ENCODE measurements around the gene NLRC5.
"Not testable (repeated sequence)": the region's sequence is repeated elsewhere in the genome, so short reads cannot be mapped to it uniquely, and the experiment has no call there.

Gene NLRC5

DNA sequence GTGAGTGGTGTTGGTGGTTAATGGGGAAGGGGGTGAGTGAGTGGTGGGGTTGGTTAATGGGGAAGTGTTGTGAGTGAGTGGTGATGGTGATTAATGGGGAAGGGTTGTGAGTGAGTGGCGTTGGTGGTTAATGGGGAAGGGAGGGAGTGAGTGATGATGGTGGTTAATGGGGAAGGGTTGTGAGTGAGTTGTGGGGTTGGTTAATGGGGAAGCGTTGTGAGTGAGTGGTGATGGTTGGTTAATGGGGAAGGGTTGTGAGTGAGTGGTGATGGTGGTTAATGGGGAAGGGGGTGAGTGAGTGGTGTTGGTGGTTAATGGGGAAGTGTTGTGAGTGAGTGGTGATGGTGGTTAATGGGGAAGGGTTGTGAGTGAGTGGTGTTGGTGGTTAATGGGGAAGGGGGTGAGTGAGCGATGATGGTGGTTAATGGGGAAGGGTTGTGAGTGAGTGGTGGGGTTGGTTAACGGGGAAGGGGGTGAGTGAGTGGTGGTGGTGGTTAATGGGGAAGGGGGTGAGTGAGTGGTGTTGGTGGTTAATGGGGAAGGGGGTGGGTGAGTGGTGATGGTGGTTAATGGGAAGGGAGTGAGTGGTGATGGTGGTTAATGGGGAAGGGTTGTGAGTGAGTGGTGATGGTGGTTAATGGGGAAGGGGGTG, 81.8 kb downstream of the NLRC5 start:
- H3K9ac ChIP-seq (ENCODE audit: low read length); H3K27me3 ChIP-seq (ENCODE audit: control insufficient read depth, insufficient read depth, low read length); H3K4me3 ChIP-seq (ENCODE audit: low read length); H3K36me3 ChIP-seq (ENCODE audit: control insufficient read depth, insufficient read depth, low read length); H3K27ac ChIP-seq (ENCODE audit: low read depth, low read length); H3K4me1 ChIP-seq (ENCODE audit: control insufficient read depth, insufficient read depth, low read length): not testable (repeated sequence)

GRCh38 chr16:57071831-57072582, 82.7 kb downstream of the NLRC5 start:
- no peaks in the 10 kb centered on the region for H3K4me1 ChIP-seq (ENCODE audit: control insufficient read depth, insufficient read depth, low read length)
- H3K36me3 ChIP-seq (ENCODE audit: control insufficient read depth, insufficient read depth, low read length): peaks cover 9% of the 10 kb centered on the region
- H3K9ac ChIP-seq (ENCODE audit: low read length): no peak overlapping the region
- no peak overlapping the region for H3K27ac ChIP-seq (ENCODE audit: low read depth, low read length)
- H3K4me3 ChIP-seq (ENCODE audit: low read length): no peak overlapping the region
- H3K27me3 ChIP-seq (ENCODE audit: control insufficient read depth, insufficient read depth, low read length): no peaks in the 10 kb centered on the region

- H3K27ac ChIP-seq (ENCODE audit: low read depth, low read length): no peak overlapping the region
- no peak overlapping the region for H3K4me3 ChIP-seq (ENCODE audit: low read length)
- no peaks in the 10 kb centered on the region for H3K27me3 ChIP-seq (ENCODE audit: control insufficient read depth, insufficient read depth, low read length)
- no peaks in the 10 kb centered on the region for H3K4me1 ChIP-seq (ENCODE audit: control insufficient read depth, insufficient read depth, low read length)
- no peak overlapping the region for H3K9ac ChIP-seq (ENCODE audit: low read length)
- H3K36me3 ChIP-seq (ENCODE audit: control insufficient read depth, insufficient read depth, low read length): peaks cover 9% of the 10 kb centered on the region
Measured at GRCh38 chr16:57072616-57073275, 83.4 kb downstream of the NLRC5 start.

DNA sequence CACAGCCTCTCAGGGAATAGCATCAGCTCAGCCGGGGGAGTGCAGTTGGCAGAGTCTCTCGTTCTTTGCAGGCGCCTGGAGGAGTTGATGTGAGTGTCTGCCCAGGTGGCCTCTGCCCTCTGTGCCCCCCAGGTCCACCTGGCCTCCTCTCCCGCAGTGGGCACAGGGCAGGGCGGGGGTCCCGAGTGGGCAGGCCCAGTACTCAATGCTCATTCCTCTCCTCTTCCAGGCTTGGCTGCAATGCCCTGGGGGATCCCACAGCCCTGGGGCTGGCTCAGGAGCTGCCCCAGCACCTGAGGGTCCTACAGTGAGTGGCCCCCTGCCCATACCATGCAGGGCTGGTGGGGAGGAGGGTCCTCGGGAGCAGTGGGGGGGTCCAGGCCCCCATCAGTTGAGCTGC, 88.4 kb downstream of the NLRC5 start:
- Histone ChIP-seq H3K27me3 (ENCODE audit: control insufficient read depth, insufficient read depth, low read length) (no peaks in the 10 kb centered on the region), H3K4me3 (ENCODE audit: low read length) (no peak overlapping the region), H3K27ac (ENCODE audit: low read depth, low read length) (no peak overlapping the region), H3K9ac (ENCODE audit: low read length) (no peak overlapping the region), H3K4me1 (ENCODE audit: control insufficient read depth, insufficient read depth, low read length) (no peaks in the 10 kb centered on the region), H3K36me3 (ENCODE audit: control insufficient read depth, insufficient read depth, low read length) (peaks cover 9% of the 10 kb centered on the region)

GRCh38 chr16:57081744-57082143, 92.4 kb downstream of the NLRC5 start:
- Histone ChIP-seq H3K9ac (ENCODE audit: low read length) (no peak overlapping the region), H3K27me3 (ENCODE audit: control insufficient read depth, insufficient read depth, low read length) (no peaks in the 10 kb centered on the region), H3K36me3 (ENCODE audit: control insufficient read depth, insufficient read depth, low read length) (no peaks in the 10 kb centered on the region), H3K4me3 (ENCODE audit: low read length) (no peak overlapping the region), H3K27ac (ENCODE audit: low read depth, low read length) (no peak overlapping the region), H3K4me1 (ENCODE audit: control insufficient read depth, insufficient read depth, low read length) (no peaks in the 10 kb centered on the region)

GRCh38 chr16:57082664-57083063, 93.3 kb downstream of the NLRC5 start:
- H3K4me1 ChIP-seq (ENCODE audit: control insufficient read depth, insufficient read depth, low read length): no peaks in the 10 kb centered on the region
- no peak overlapping the region for H3K27ac ChIP-seq (ENCODE audit: low read depth, low read length)
- no peak overlapping the region for H3K9ac ChIP-seq (ENCODE audit: low read length)
- H3K4me3 ChIP-seq (ENCODE audit: low read length): no peak overlapping the region
- no peaks in the 10 kb centered on the region for H3K27me3 ChIP-seq (ENCODE audit: control insufficient read depth, insufficient read depth, low read length)
- H3K36me3 ChIP-seq (ENCODE audit: control insufficient read depth, insufficient read depth, low read length): no peaks in the 10 kb centered on the region

DNA sequence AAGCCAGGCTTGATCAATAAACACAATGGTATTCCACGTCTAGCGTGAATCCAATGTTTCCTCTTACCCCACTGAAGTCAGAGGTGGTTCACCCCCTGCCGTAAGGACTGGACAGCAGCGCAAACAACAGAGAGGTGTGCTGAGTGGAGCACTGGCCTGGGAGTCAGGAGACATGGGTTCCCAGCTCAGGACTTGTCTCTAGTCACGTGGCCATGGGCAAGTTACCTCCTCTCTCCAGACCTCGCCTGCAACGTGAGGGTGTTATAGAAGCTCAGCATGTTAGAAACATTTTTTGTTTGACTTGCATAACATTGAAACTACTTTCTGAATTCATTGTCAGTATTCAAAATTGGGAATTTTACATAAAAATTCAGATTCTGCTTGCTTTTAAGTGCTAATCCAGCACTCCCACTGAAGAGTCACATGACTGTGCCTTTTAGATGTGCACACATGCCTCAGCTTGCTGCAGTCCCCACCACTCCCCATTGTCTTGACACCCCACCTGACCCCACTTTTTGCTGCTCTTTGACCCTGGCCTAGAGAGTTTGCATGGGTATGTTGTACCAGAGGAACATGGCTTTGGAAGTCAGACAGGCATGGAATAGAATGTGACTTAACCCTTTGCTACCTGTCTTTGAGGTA, 94.2 kb downstream of the NLRC5 start:
- Histone ChIP-seq H3K27ac (ENCODE audit: low read depth, low read length) (no peak overlapping the region), H3K4me3 (ENCODE audit: low read length) (no peak overlapping the region), H3K36me3 (ENCODE audit: control insufficient read depth, insufficient read depth, low read length) (no peaks in the 10 kb centered on the region), H3K27me3 (ENCODE audit: control insufficient read depth, insufficient read depth, low read length) (no peaks in the 10 kb centered on the region), H3K4me1 (ENCODE audit: control insufficient read depth, insufficient read depth, low read length) (no peaks in the 10 kb centered on the region), H3K9ac (ENCODE audit: low read length) (no peak overlapping the region)

GRCh38 chr16:57084257-57084770, 95.0 kb downstream of the NLRC5 start:
- Histone ChIP-seq H3K27me3 (ENCODE audit: control insufficient read depth, insufficient read depth, low read length) (no peaks in the 10 kb centered on the region), H3K4me1 (ENCODE audit: control insufficient read depth, insufficient read depth, low read length) (no peaks in the 10 kb centered on the region), H3K27ac (ENCODE audit: low read depth, low read length) (no peak overlapping the region), H3K36me3 (ENCODE audit: control insufficient read depth, insufficient read depth, low read length) (no peaks in the 10 kb centered on the region), H3K4me3 (ENCODE audit: low read length) (no peak overlapping the region), H3K9ac (ENCODE audit: low read length) (no peak overlapping the region)

- Histone ChIP-seq H3K9ac (ENCODE audit: low read length) (no peak overlapping the region), H3K36me3 (ENCODE audit: control insufficient read depth, insufficient read depth, low read length) (no peaks in the 10 kb centered on the region), H3K27ac (ENCODE audit: low read depth, low read length) (no peak overlapping the region), H3K4me3 (ENCODE audit: low read length) (no peak overlapping the region), H3K27me3 (ENCODE audit: control insufficient read depth, insufficient read depth, low read length) (no peaks in the 10 kb centered on the region), H3K4me1 (ENCODE audit: control insufficient read depth, insufficient read depth, low read length) (no peaks in the 10 kb centered on the region)
Measured at GRCh38 chr16:57084996-57085395, 95.6 kb downstream of the NLRC5 start.

GRCh38 chr16:57087003-57087402, 97.6 kb downstream of the NLRC5 start:
- H3K27me3 ChIP-seq (ENCODE audit: control insufficient read depth, insufficient read depth, low read length): no peaks in the 10 kb centered on the region
- H3K27ac ChIP-seq (ENCODE audit: low read depth, low read length): no peak overlapping the region
- no peak overlapping the region for H3K4me3 ChIP-seq (ENCODE audit: low read length)
- H3K9ac ChIP-seq (ENCODE audit: low read length): no peak overlapping the region
- H3K4me1 ChIP-seq (ENCODE audit: control insufficient read depth, insufficient read depth, low read length): peaks cover 5% of the 10 kb centered on the region
- H3K36me3 ChIP-seq (ENCODE audit: control insufficient read depth, insufficient read depth, low read length): no peaks in the 10 kb centered on the region

DNA sequence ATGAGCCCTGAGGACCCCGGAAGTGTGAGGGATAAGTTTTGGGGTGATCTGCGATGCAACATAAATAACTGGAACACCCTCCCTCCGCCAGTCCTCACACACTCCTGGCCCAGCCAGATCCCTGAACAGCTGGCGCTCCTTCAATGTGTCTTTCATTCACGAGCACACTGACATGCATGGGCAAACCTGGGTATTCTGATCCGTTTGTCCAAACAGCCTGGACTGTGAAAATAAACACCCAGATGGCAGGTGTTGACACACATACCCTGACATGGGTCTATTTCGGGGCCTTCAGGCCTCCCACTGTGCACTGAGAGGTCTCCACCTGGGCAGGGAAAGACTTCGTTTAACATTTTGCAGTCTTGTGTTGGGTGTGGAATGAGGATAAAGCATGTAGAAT, 100.0 kb downstream of the NLRC5 start:
- Histone ChIP-seq H3K4me1 (ENCODE audit: control insufficient read depth, insufficient read depth, low read length) (peaks cover 12% of the 10 kb centered on the region), H3K27ac (ENCODE audit: low read depth, low read length) (no peak overlapping the region)

GRCh38 chr16:57091200-57091974, 102.0 kb downstream of the NLRC5 start:
- Histone ChIP-seq H3K4me3 (ENCODE audit: low read length) (peak overlapping the region; percentile 78), H3K9ac (ENCODE audit: low read length) (peak overlapping the region; percentile 77), H3K27me3 (ENCODE audit: control insufficient read depth, insufficient read depth, low read length) (no peaks in the 10 kb centered on the region), H3K36me3 (ENCODE audit: control insufficient read depth, insufficient read depth, low read length) (peaks cover 3% of the 10 kb centered on the region), H3K27ac (ENCODE audit: low read depth, low read length) (no peak overlapping the region), H3K4me1 (ENCODE audit: control insufficient read depth, insufficient read depth, low read length) (peaks cover 12% of the 10 kb centered on the region)

More for the DNA sequence above, 100.0 kb downstream of the NLRC5 start:
- Histone ChIP-seq H3K4me3 (ENCODE audit: low read length) (no peak overlapping the region), H3K9ac (ENCODE audit: low read length) (no peak overlapping the region), H3K27me3 (ENCODE audit: control insufficient read depth, insufficient read depth, low read length) (no peaks in the 10 kb centered on the region), H3K36me3 (ENCODE audit: control insufficient read depth, insufficient read depth, low read length) (no peaks in the 10 kb centered on the region)

Measured in rectal smooth muscle tissue (tissue), 1 donor.